RWPE2 (cell line): Measurements from ENCODE around the gene CDK5R2.

Experiments used
- ATAC-seq: fragments of 200-7000 bp; cut with Tn5 transposase; 3 replicates; pipeline ENCODE4 v1.9.1; 2021; ENCODE audit warnings: low read depth
- DNase-seq: peaks from one replicate; pipeline ENCODE4 v3.0.0-alpha.2; 2020; ENCODE audit warnings: low spot score
- H3K27ac ChIP-seq: fragments of 450-650 bp; 2 replicates; pipeline ENCODE4 v1.5.1; 2017; ENCODE audit warnings: mild to moderate bottlenecking; ENCODE audit not compliant: poor library complexity, severe bottlenecking
- H3K27me3 ChIP-seq: fragments of 250-450 bp; sonication (Bioruptor Pico); 2 replicates; pipeline ENCODE4 v1.5.1; 2021; ENCODE audit warnings: mild to moderate bottlenecking, moderate library complexity; ENCODE audit not compliant: insufficient read depth, poor library complexity, severe bottlenecking
- H3K36me3 ChIP-seq: fragments of 250-450 bp; sonication (Bioruptor Pico); 2 replicates; pipeline ENCODE4 v1.5.1; 2020; ENCODE audit warnings: low read depth, mild to moderate bottlenecking, moderate library complexity
- H3K4me1 ChIP-seq: fragments of 250-450 bp; sonication (Bioruptor Pico); 2 replicates; pipeline ENCODE4 v1.5.1; 2021; ENCODE audit warnings: mild to moderate bottlenecking, moderate library complexity; ENCODE audit not compliant: insufficient read depth, poor library complexity, severe bottlenecking
- H3K4me3 ChIP-seq: fragments of 250-450 bp; sonication (Bioruptor Pico); 2 replicates; pipeline ENCODE4 v1.5.1; 2021; ENCODE audit warnings: mild to moderate bottlenecking, moderate library complexity; ENCODE audit not compliant: severe bottlenecking
- H3K9me3 ChIP-seq: fragments of 250-450 bp; sonication (Bioruptor Pico); 2 replicates; pipeline ENCODE4 v1.5.1; 2021; ENCODE audit warnings: mild to moderate bottlenecking, moderate library complexity; ENCODE audit not compliant: severe bottlenecking
- TF ChIP-seq, protein P1 (sequence below): fragments of 450-650 bp; IDR thresholded peaks from one replicate; pipeline ENCODE4 v1.5.1; 2017; ENCODE audit warnings: mild to moderate bottlenecking, moderate library complexity; ENCODE audit not compliant: poor library complexity, severe bottlenecking

CDK5R2 gene

DNA sequence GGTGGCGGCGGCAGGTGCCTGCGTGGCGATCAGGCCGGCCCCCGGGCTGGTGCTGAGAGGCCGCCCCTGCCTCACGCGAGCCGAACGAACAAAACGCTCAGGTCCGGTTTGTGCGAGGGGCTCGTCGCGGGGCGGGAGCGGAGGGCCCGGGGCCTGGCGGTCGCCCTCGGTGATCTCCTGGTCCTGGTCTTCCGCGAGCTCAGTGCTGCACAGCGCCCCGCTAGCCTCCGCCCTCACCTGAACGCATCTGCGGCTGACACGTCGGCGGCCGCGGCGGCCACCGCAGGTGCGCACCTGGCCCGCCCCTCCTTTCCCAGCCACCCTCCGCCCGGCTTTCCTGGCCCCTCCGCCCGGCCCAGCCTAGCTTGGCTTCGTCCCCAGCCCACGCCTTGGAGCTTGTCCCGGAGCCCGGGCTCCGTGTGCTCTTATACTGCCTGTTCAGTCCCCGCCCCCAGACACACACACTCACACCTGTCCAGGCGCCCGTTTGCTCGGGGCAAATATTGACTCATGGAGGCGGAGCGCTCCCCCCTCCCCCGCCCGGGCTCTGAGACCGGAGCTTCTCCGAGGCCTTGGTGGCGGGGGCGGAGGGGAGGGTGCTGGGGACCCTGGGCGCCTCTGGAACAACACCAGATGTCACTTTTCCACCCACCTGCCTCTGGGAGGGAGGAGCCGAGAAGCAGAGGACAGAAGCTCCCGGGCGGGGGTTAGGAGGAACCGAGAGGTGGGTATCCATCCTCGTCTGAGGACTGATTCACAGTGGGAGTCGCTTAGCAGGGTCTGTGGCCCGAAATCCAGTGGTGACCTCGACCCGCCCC, 42.3 kb downstream of the CDK5R2 start:
- no peak overlapping the region for H3K27ac ChIP-seq
- no peaks in the 10 kb centered on the region for H3K36me3 ChIP-seq
- TF ChIP-seq, protein P1, sequence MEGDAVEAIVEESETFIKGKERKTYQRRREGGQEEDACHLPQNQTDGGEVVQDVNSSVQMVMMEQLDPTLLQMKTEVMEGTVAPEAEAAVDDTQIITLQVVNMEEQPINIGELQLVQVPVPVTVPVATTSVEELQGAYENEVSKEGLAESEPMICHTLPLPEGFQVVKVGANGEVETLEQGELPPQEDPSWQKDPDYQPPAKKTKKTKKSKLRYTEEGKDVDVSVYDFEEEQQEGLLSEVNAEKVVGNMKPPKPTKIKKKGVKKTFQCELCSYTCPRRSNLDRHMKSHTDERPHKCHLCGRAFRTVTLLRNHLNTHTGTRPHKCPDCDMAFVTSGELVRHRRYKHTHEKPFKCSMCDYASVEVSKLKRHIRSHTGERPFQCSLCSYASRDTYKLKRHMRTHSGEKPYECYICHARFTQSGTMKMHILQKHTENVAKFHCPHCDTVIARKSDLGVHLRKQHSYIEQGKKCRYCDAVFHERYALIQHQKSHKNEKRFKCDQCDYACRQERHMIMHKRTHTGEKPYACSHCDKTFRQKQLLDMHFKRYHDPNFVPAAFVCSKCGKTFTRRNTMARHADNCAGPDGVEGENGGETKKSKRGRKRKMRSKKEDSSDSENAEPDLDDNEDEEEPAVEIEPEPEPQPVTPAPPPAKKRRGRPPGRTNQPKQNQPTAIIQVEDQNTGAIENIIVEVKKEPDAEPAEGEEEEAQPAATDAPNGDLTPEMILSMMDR, result no peak
- H3K27me3 ChIP-seq, result peaks cover 41% of the 10 kb centered on the region
- peak overlapping the region; percentile 5 for H3K4me3 ChIP-seq
- H3K9me3 ChIP-seq, result no peaks in the 10 kb centered on the region
- DNase-seq (no peak), ATAC-seq (peak; percentile 61)
- no peaks in the 10 kb centered on the region for H3K4me1 ChIP-seq

DNA sequence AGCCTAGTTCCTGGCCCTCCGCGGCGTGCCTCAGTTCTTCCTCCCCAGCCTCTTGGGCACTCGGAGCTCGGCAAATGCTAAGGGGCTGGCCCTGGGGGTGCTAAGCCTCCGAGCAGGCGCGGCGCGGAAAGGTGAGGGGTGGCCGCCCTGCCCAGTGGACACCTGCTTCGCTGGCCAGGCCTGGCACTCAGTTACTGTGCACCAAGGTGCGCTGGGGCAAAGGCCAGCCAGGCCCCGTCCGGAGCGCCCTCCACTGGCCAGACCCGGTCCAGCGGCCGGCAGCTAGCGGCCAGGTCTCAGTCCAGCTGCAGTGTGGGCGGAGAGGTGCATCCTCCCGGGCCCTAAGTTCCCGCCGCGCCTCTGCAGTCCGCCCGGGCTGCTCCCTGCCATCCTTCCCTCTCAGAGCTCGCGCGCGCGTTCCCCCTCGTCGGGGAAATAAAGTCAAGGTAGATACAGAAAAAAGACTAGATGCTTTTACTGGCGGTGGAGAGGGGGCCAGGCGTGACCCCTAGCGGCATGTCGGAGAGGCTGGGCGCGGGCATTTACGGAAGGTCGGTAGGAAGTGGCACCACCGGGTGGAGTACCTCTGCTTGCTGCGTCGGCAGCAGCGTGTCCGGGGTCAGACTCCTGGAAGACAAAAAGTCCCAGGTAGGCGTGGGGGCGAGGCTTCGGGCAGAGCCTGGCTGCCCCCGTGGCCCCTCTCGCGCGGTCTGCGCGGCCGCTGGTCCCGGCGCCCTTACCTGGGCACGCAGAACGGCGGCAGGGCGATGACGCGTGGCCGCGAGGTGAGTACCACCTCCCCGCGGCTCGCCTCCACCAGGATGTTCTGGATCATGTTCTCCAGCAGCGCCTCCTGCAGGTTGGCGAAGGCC, 43.2 kb downstream of the CDK5R2 start:
- no peak overlapping the region for H3K27ac ChIP-seq
- no peaks in the 10 kb centered on the region for H3K4me1 ChIP-seq
- H3K36me3 ChIP-seq, result no peaks in the 10 kb centered on the region
- ATAC-seq, result peak; percentile 33
- H3K9me3 ChIP-seq, result no peaks in the 10 kb centered on the region
- peak overlapping the region; percentile 5 for H3K4me3 ChIP-seq
- no peak for DNase-seq
- TF ChIP-seq, protein P1, result peak; percentile 55
- peaks cover 41% of the 10 kb centered on the region for H3K27me3 ChIP-seq

DNA sequence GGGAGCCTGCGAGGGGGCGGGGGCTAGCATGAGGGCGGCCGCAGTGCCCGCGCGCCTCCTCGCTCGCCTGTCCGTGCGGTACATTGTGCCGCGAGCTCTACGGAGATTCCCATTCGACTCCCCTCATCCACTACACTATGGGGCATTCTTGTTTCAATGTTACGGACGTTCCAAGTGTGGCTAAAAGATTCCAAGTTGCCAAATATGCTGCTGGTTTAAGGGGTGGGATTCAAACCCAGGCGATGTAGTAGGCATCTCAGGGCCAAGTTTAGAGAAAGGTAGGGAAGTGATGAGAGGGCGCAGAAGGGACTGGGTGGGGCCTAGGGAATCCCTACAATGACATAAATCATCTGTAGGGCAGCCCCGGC, 43.8 kb downstream of the CDK5R2 start:
- TF ChIP-seq, protein P1, result no peak
- Histone ChIP-seq H3K4me1 (no peaks in the 10 kb centered on the region), H3K27me3 (peaks cover 41% of the 10 kb centered on the region), H3K4me3 (no peak overlapping the region), H3K27ac (no peak overlapping the region), H3K36me3 (no peaks in the 10 kb centered on the region), H3K9me3 (no peaks in the 10 kb centered on the region)
- DNase-seq, result no peak
- ATAC-seq, result no peak

DNA sequence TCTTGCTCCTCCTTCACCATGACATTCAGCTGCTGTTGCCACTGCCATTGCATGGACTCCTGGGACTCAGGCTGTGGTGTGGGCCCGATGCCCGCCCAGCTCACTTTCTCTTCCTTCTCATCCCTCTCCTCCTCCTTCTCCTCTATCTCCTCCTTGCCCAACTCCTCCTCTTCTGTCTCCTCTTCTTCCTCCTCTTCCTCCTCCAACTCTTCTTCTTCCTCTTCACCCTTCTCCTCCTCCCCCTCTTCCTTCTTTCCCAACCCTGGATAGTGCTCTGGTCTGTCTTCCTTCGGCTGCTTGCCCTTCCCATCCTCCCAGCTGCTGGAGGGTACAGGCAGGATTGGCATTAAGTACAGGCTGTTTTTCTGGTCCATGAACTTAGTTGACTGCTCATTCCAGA, 44.5 kb downstream of the CDK5R2 start:
- H3K27ac ChIP-seq, result no peak overlapping the region
- no peak overlapping the region for H3K4me3 ChIP-seq
- peaks cover 41% of the 10 kb centered on the region for H3K27me3 ChIP-seq
- no peak for ATAC-seq
- no peak for DNase-seq
- H3K9me3 ChIP-seq, result no peaks in the 10 kb centered on the region
- no peaks in the 10 kb centered on the region for H3K36me3 ChIP-seq
- TF ChIP-seq, protein P1, result no peak
- H3K4me1 ChIP-seq, result no peaks in the 10 kb centered on the region

DNA sequence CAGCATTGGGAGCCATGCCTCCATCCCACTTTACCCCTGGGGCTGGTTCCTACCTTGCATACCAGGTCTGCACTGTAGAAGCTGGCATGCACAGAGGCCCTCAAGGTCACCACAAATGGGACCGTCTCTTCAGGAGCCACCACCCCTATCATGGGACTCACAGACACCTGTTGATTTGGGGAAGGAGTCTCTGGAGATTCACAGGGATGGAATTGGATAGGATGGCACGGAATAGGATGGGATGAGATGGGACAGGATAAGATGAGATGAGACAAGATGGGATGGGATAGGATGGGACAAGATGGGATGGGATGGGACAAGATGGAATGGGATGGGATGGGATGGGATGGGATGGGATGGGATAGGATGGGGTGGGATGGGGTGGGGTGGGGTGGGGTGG, 49.8 kb downstream of the CDK5R2 start:
- Histone ChIP-seq H3K36me3 (no peaks in the 10 kb centered on the region), H3K9me3 (no peaks in the 10 kb centered on the region), H3K4me1 (no peaks in the 10 kb centered on the region), H3K27ac (no peak overlapping the region), H3K27me3 (peaks cover 4% of the 10 kb centered on the region), H3K4me3 (no peak overlapping the region)
- no peak for ATAC-seq
- DNase-seq, result no peak
- TF ChIP-seq, protein P1, result no peak
